SK-N-SH (cell line): ENCODE data around the gene ADGRL3. TPM values are rescaled to one million over a fixed set of nuclear protein-coding genes. Genes with fewer than 3 reads are reported as not detected.

Experiments
- CTCF ChIA-PET: fragments of 300-600, 350-600 bp; formaldehyde crosslinking; extraction: SDS; loops from one replicate; lab custom pipeline; 2021; lab: Yijun Ruan, JAX
- POLR2A ChIA-PET: fragments of 350-600 bp; sonication (Branson Sonifier 250); formaldehyde crosslinking; extraction: SDS; loops from one replicate; lab custom pipeline; 2020; ENCODE audit warnings: antibody characterized with exemption, inconsistent platforms; lab: Yijun Ruan, JAX
- DNase-seq: peaks from one replicate; pipeline ENCODE4 v3.0.0; 2012
- H2AFZ ChIP-seq: fragments of 200-600 bp; sonication (generic); 2 replicates; pipeline ENCODE4 v1.8.1; 2016; ENCODE audit warnings: antibody characterized with exemption, mild to moderate bottlenecking, low read depth
- H3F3A ChIP-seq: fragments of 200-600 bp; sonication (generic); replicated peaks from 2 replicates; pipeline ENCODE3; 2016; ENCODE audit warnings: antibody characterized with exemption, mild to moderate bottlenecking; ENCODE audit not compliant: insufficient read depth
- H3K27ac ChIP-seq, 2 experiments: fragments of 200-500 bp in 1 of 2; fragments of 200-600 bp in 1 of 2; sonication (Bioruptor generic) in 1 of 2; sonication (generic), shearing (Covaris generic) in 1 of 2; 2 replicates each; pipeline versions ENCODE4 v1.5.1 to v1.6.1; 2014 to 2016; ENCODE audit warnings: low read depth in 2 of 2, inconsistent platforms in 1 of 2, low read length in 1 of 2, mild to moderate bottlenecking in 1 of 2, mixed read lengths in 1 of 2
- H3K27me3 ChIP-seq: fragments of 200-600 bp; sonication (generic), shearing (Covaris generic); 2 replicates; pipeline ENCODE4 v1.6.1; 2016; ENCODE audit warnings: mixed run types; ENCODE audit not compliant: insufficient read depth
- H3K36me3 ChIP-seq, 2 experiments: fragments of 200-500 bp in 1 of 2; fragments of 200-600 bp in 1 of 2; sonication (Bioruptor generic) in 1 of 2; sonication (generic) in 1 of 2; replicated peaks in 1 of 2; 2 replicates each; pipeline versions ENCODE3 to v1.5.1; 2014 to 2016; ENCODE audit warnings: low read length in 1 of 2, mild to moderate bottlenecking in 1 of 2; ENCODE audit not compliant: insufficient read depth in 2 of 2, control insufficient read depth in 1 of 2
- H3K4me1 ChIP-seq, 2 experiments: fragments of 200-500 bp in 1 of 2; fragments of 200-600 bp in 1 of 2; sonication (Bioruptor generic) in 1 of 2; sonication (generic), shearing (Covaris generic) in 1 of 2; 2 replicates each; pipeline versions ENCODE4 v1.5.1 to v1.6.1; 2014 to 2016; ENCODE audit warnings: low read depth in 1 of 2, low read length in 1 of 2, mixed run types in 1 of 2; ENCODE audit not compliant: insufficient read depth in 2 of 2, control insufficient read depth in 1 of 2
- H3K4me2 ChIP-seq: fragments of 200-600 bp; sonication (generic), shearing (Covaris generic); 2 replicates; pipeline ENCODE4 v1.6.1; 2017; ENCODE audit warnings: mixed run types
- H3K4me3 ChIP-seq, 2 experiments: fragments of 200-500 bp in 1 of 2; fragments of 200-600 bp in 1 of 2; sonication (Bioruptor generic) in 1 of 2; sonication (generic), shearing (Covaris generic) in 1 of 2; 2 replicates each; pipeline versions ENCODE4 v1.5.1 to v1.8.1; 2014 to 2016; ENCODE audit warnings: low read depth in 2 of 2, inconsistent platforms in 1 of 2, low read length in 1 of 2, mild to moderate bottlenecking in 1 of 2, mixed read lengths in 1 of 2, moderate library complexity in 1 of 2
- H3K79me2 ChIP-seq: fragments of 200-600 bp; sonication (generic); 2 replicates; pipeline ENCODE4 v1.8.1; 2017; ENCODE audit warnings: mild to moderate bottlenecking; ENCODE audit not compliant: insufficient read depth
- H3K9ac ChIP-seq: fragments of 200-600 bp; sonication (generic); 2 replicates; pipeline ENCODE4 v1.6.1; 2017; ENCODE audit warnings: mixed run types
- H3K9me2 ChIP-seq: fragments of 200-600 bp; sonication (generic); 2 replicates; pipeline ENCODE4 v1.6.1; 2017; ENCODE audit warnings: mixed run types
- H3K9me3 ChIP-seq: fragments of 200-600 bp; sonication (generic); 2 replicates; pipeline ENCODE4 v1.6.1; 2017; ENCODE audit warnings: mixed run types, mild to moderate bottlenecking, moderate library complexity
- H4K20me1 ChIP-seq: fragments of 200-600 bp; sonication (generic); 2 replicates; pipeline ENCODE4 v1.6.1; 2017; ENCODE audit warnings: mild to moderate bottlenecking, mixed run types; ENCODE audit not compliant: insufficient read depth
- CHD2 ChIP-seq: fragments of 150-350 bp; IDR thresholded peaks from 2 replicates; pipeline ENCODE4 v1.6.1; 2018; ENCODE audit warnings: low read length; ENCODE audit not compliant: partially characterized antibody
- EZH2phosphoT487 ChIP-seq: fragments of 200-600 bp; sonication (generic); IDR thresholded peaks from 2 replicates; pipeline ENCODE4 v1.6.1; 2017; ENCODE audit warnings: low read depth, mixed run types, mild to moderate bottlenecking, antibody characterized with exemption, moderate library complexity, borderline replicate concordance
- FOSL2 ChIP-seq: IDR thresholded peaks from 2 replicates; pipeline ENCODE4 v1.4.0; 2012; ENCODE audit warnings: low read depth, mild to moderate bottlenecking, moderate library complexity, borderline replicate concordance
- FOXJ3 ChIP-seq: sonication (generic); formaldehyde crosslinking; IDR thresholded peaks from 2 replicates; pipeline ENCODE4 v1.5.1; 2020; ENCODE audit warnings: mild to moderate bottlenecking, missing genetic modification reagents
- FOXM1 ChIP-seq: IDR thresholded peaks from 2 replicates; pipeline ENCODE4 v1.4.0; 2012; ENCODE audit warnings: low read depth, mild to moderate bottlenecking
- GABPA ChIP-seq: IDR thresholded peaks from 2 replicates; pipeline ENCODE4 v1.4.0; 2012; ENCODE audit warnings: low read depth, mild to moderate bottlenecking
- GATA2 ChIP-seq: sonication (generic); formaldehyde crosslinking; IDR thresholded peaks from 2 replicates; pipeline ENCODE4 v1.5.0; 2020; ENCODE audit warnings: mild to moderate bottlenecking, missing genetic modification reagents
- JUND ChIP-seq: IDR thresholded peaks from 2 replicates; pipeline ENCODE4 v1.4.0; 2012
- MXI1 ChIP-seq: IDR thresholded peaks from 2 replicates; pipeline ENCODE4 v1.6.1; 2012; ENCODE audit warnings: mild to moderate bottlenecking, low read depth, low read length, improper control_type of control experiment
- NFIC ChIP-seq: IDR thresholded peaks from 2 replicates; pipeline ENCODE4 v1.4.0; 2012; ENCODE audit warnings: borderline replicate concordance
- NRF1 ChIP-seq: IDR thresholded peaks from 2 replicates; pipeline ENCODE4 v1.6.1; 2012; ENCODE audit warnings: low read depth, mild to moderate bottlenecking, low read length
- RCOR1 ChIP-seq: fragments of 150-350 bp; IDR thresholded peaks from 2 replicates; pipeline ENCODE4 v1.6.1; 2017; ENCODE audit warnings: antibody characterized with exemption, low read length
- RFX5 ChIP-seq: IDR thresholded peaks from 2 replicates; pipeline ENCODE4 v1.6.1; 2012; ENCODE audit warnings: mild to moderate bottlenecking, improper control_type of control experiment, low read length
- TCF12 ChIP-seq: IDR thresholded peaks from 2 replicates; pipeline ENCODE4 v1.4.0; 2012
- YY1 ChIP-seq: IDR thresholded peaks from 2 replicates; pipeline ENCODE4 v1.4.0; 2012; ENCODE audit warnings: low read depth, mild to moderate bottlenecking
- WGBS: methylation state at CpG from one replicate; pipeline ENCODE4 v1.1.6; 2017; ENCODE audit warnings: low lambda C conversion rate; 5-methylcytosine and 5-hydroxymethylcytosine counted together
- polyA plus RNA-seq, 3 experiments: library from polyadenylated mRNA; depleted of rRNA; stranded (reverse); fragments of >200 nt; gene quantifications; 2 replicates each; pipeline ENCODE4 v1.2.3, GENCODE V29; 2012
- TF ChIP-seq, protein P1 (sequence below): IDR thresholded peaks from 2 replicates; pipeline ENCODE4 v1.4.0; 2012; ENCODE audit warnings: low read depth, borderline replicate concordance
- TF ChIP-seq, protein P2 (sequence below): fragments of 200-600 bp; sonication (generic); IDR thresholded peaks from 2 replicates; pipeline ENCODE4 v1.6.1; 2017; ENCODE audit warnings: antibody characterized with exemption, mild to moderate bottlenecking, moderate library complexity
- TF ChIP-seq, protein P3 (sequence below): fragments of 150-350 bp; IDR thresholded peaks from 2 replicates; pipeline ENCODE4 v1.6.1; 2016; ENCODE audit warnings: mild to moderate bottlenecking, low read depth, low read length
- TF ChIP-seq, protein P4 (sequence below): IDR thresholded peaks from 2 replicates; pipeline ENCODE4 v1.4.0; 2012; ENCODE audit warnings: low read depth

ADGRL3 gene
- polyA plus RNA-seq, 1 of the 3 experiments (the other 2 are of a cell fraction), result 0.03 TPM

DNA sequence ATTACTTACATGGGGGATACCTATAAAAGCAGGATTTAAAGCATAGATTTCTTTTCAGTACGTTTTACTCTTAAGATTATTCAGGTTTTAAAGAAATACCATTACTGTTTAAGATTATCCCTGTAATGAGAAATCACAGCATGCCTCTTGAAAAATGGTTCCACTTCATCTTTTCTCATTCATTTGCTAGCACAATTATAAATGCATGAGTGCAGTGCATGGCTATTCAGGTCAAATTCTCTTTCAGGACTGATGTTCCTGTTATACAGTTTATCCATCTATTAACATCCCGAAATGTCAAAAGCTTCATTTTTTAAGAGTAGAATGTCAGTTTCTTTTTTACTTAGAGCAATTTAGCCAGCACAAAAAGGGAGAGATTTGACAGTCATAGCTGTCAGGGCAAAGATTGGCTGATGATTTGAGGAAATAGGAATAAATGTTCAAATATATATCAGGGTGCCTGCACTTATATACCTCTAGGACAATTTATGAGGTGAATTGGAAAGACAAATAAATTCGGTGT, 135.2 kb downstream of the ADGRL3 start:
- ChIA-PET CTCF (no interaction called here), POLR2A (no interaction called here)
- H3K27ac ChIP-seq, result no peak overlapping the region
- H2AFZ ChIP-seq, result no peak overlapping the region
- TF ChIP-seq CHD2, result no peak
- no peak for TF ChIP-seq GATA2
- no peak for TF ChIP-seq EZH2phosphoT487
- no peaks in the 10 kb centered on the region for H3K9me2 ChIP-seq
- no peak overlapping the region for H3K4me2 ChIP-seq
- DNase-seq, result no peak
- H3F3A ChIP-seq, result no peaks in the 10 kb centered on the region
- no peaks in the 10 kb centered on the region for H3K27me3 ChIP-seq
- no peaks in the 10 kb centered on the region for H3K36me3 ChIP-seq
- H3K9me3 ChIP-seq, result no peaks in the 10 kb centered on the region
- H3K9ac ChIP-seq, result no peak overlapping the region
- no peaks in the 10 kb centered on the region for H3K4me1 ChIP-seq
- no peaks in the 10 kb centered on the region for H3K79me2 ChIP-seq
- no peak overlapping the region for H3K4me3 ChIP-seq
- H4K20me1 ChIP-seq, result no peaks in the 10 kb centered on the region
- WGBS, result 15% methylated on average over 3 of the region's 3 CpGs

DNA sequence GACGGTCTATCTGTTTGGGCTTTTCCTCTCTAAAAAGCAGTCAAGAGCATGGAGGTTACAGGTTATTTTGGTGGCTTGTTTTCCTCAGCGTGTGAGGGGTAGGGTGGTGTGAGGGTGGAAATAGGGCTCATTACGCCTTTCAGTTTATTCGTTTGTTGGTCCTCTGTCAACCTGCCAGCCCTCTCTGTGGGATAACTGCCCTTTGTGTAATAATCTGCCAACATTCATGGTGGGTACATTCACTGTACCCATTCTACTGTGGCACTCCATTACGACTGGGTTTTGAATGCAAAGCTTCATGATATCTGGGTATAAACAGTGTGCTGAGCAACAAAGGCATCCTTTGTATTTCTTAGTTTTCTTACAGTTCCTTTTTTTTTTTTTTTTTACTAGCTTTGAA, 136.4 kb downstream of the ADGRL3 start:
- no peak overlapping the region for H3K4me3 ChIP-seq
- no peaks in the 10 kb centered on the region for H3K9me3 ChIP-seq
- no peak overlapping the region for H3K27ac ChIP-seq
- CTCF ChIA-PET, result no interaction called here
- no peaks in the 10 kb centered on the region for H3K9me2 ChIP-seq
- no peaks in the 10 kb centered on the region for H4K20me1 ChIP-seq
- POLR2A ChIA-PET, result no interaction called here
- WGBS, result 43% methylated on average over 5 of the region's 5 CpGs
- no peaks in the 10 kb centered on the region for H3K4me1 ChIP-seq
- no peaks in the 10 kb centered on the region for H3K79me2 ChIP-seq
- no peak for DNase-seq
- H3K36me3 ChIP-seq, result no peaks in the 10 kb centered on the region
- H3F3A ChIP-seq, result no peaks in the 10 kb centered on the region
- no peak overlapping the region for H2AFZ ChIP-seq
- no peak overlapping the region for H3K9ac ChIP-seq
- H3K27me3 ChIP-seq, result no peaks in the 10 kb centered on the region
- TF ChIP-seq GABPA, result no peak
- no peak for TF ChIP-seq NFIC
- no peak for TF ChIP-seq RCOR1
- TF ChIP-seq, protein P1, sequence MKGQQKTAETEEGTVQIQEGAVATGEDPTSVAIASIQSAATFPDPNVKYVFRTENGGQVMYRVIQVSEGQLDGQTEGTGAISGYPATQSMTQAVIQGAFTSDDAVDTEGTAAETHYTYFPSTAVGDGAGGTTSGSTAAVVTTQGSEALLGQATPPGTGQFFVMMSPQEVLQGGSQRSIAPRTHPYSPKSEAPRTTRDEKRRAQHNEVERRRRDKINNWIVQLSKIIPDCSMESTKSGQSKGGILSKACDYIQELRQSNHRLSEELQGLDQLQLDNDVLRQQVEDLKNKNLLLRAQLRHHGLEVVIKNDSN, result no peak
- no peak for TF ChIP-seq MXI1
- TF ChIP-seq, protein P2, sequence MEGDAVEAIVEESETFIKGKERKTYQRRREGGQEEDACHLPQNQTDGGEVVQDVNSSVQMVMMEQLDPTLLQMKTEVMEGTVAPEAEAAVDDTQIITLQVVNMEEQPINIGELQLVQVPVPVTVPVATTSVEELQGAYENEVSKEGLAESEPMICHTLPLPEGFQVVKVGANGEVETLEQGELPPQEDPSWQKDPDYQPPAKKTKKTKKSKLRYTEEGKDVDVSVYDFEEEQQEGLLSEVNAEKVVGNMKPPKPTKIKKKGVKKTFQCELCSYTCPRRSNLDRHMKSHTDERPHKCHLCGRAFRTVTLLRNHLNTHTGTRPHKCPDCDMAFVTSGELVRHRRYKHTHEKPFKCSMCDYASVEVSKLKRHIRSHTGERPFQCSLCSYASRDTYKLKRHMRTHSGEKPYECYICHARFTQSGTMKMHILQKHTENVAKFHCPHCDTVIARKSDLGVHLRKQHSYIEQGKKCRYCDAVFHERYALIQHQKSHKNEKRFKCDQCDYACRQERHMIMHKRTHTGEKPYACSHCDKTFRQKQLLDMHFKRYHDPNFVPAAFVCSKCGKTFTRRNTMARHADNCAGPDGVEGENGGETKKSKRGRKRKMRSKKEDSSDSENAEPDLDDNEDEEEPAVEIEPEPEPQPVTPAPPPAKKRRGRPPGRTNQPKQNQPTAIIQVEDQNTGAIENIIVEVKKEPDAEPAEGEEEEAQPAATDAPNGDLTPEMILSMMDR, result no peak
- TF ChIP-seq TCF12, result no peak
- no peak overlapping the region for H3K4me2 ChIP-seq

DNA sequence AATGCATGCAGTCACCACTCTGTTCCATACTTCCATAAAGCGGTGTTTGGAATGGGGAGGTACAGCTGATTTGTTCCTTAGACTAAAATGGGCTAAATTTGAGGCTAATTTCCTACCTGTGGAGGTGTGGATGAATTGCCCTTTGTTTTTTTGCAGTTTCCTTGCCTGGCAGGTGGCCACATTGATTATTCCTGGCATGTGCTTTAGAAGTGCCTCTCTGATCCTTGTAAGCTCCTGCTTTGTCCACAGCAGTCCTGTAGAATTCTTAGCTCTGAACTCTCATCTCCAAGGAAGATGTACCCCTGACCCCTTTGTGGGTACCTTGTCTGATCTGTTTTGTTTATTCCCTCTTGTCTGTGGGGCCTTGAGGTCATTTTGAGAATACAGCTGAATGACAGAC, 136.8 kb downstream of the ADGRL3 start:
- H3K4me2 ChIP-seq, result no peak overlapping the region
- no peaks in the 10 kb centered on the region for H3K9me2 ChIP-seq
- H3K9ac ChIP-seq, result no peak overlapping the region
- no peak for DNase-seq
- H3K27me3 ChIP-seq, result no peaks in the 10 kb centered on the region
- ChIA-PET POLR2A (no interaction called here), CTCF (no interaction called here)
- 58% methylated on average over 1 of the region's 1 CpG for WGBS
- no peaks in the 10 kb centered on the region for H3K4me1 ChIP-seq
- no peak overlapping the region for H2AFZ ChIP-seq
- H3K4me3 ChIP-seq, result no peak overlapping the region
- H3K27ac ChIP-seq, result no peak overlapping the region
- H3K79me2 ChIP-seq, result no peaks in the 10 kb centered on the region
- H3F3A ChIP-seq, result no peaks in the 10 kb centered on the region
- no peaks in the 10 kb centered on the region for H4K20me1 ChIP-seq
- no peaks in the 10 kb centered on the region for H3K36me3 ChIP-seq
- TF ChIP-seq CHD2 (no peak), YY1 (no peak), FOSL2 (no peak), MXI1 (no peak), FOXJ3 (CRISPR knock-in tag) (no peak), JUND (no peak), TCF12 (no peak), GABPA (no peak), FOXM1 (no peak), RFX5 (no peak), RCOR1 (no peak), GATA2 (no peak), NRF1 (no peak)
- TF ChIP-seq, protein P3, sequence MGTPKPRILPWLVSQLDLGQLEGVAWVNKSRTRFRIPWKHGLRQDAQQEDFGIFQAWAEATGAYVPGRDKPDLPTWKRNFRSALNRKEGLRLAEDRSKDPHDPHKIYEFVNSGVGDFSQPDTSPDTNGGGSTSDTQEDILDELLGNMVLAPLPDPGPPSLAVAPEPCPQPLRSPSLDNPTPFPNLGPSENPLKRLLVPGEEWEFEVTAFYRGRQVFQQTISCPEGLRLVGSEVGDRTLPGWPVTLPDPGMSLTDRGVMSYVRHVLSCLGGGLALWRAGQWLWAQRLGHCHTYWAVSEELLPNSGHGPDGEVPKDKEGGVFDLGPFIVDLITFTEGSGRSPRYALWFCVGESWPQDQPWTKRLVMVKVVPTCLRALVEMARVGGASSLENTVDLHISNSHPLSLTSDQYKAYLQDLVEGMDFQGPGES, result no peak
- TF ChIP-seq, protein P4, sequence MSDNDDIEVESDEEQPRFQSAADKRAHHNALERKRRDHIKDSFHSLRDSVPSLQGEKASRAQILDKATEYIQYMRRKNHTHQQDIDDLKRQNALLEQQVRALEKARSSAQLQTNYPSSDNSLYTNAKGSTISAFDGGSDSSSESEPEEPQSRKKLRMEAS, result no peak
- H3K9me3 ChIP-seq, result no peaks in the 10 kb centered on the region
